Measurements from ENCODE around the gene RASGRP4. TPM values are rescaled to one million over a fixed set of nuclear protein-coding genes. Genes with fewer than 3 reads are reported as not detected.

RASGRP4 gene
- total RNA-seq, 4 donors from 2014 or later: 3.1 to 11.7 (median 5.3) TPM

GRCh38 chr19:38469151-38469550 is 43.1 kb upstream of the RASGRP4 start:
- TF ChIP-seq POLR2A (IDR thresholded peaks at IDR 0.05) (no peak), CTCF (IDR thresholded peaks at IDR 0.05) (no peak), EP300 (IDR thresholded peaks at IDR 0.05) (no peak)

GRCh38 chr19:38467541-38468525 is 41.8 kb upstream of the RASGRP4 start:
- H3K36me3 ChIP-seq: no peaks in the 10 kb centered on the region
- H3K27me3 ChIP-seq: peaks cover 0 to 4% of the 10 kb centered on the region in 2 donors
- TF ChIP-seq EP300 (IDR thresholded peaks at IDR 0.05) (no peak), CTCF (IDR thresholded peaks at IDR 0.05) (no peak), POLR2A (IDR thresholded peaks at IDR 0.05) (no peak)
- H3K27ac ChIP-seq: no peak overlapping the region
- WGBS, 2 donors: 93 to 96% methylated on average over 17 of the region's 17 CpGs
- peaks cover 0 to 4% (median 0%) of the 10 kb centered on the region in 4 donors for H3K9me3 ChIP-seq
- no peak overlapping the region for H3K4me3 ChIP-seq
- DNase-seq (ENCODE audit: low spot score in 2 of 2): no peak
- no peaks in the 10 kb centered on the region for H3K4me1 ChIP-seq

More at GRCh38 chr19:38469151-38469550, 43.1 kb upstream of the RASGRP4 start:
- H3K27me3 ChIP-seq: peaks cover 0 to 4% of the 10 kb centered on the region in 2 donors
- H3K4me1 ChIP-seq: no peaks in the 10 kb centered on the region
- H3K4me3 ChIP-seq: no peak overlapping the region
- H3K27ac ChIP-seq: no peak overlapping the region
- no peak for DNase-seq (ENCODE audit: low spot score in 2 of 2)
- 70% methylated on average over 5 of the region's 5 CpGs for WGBS, 2 donors
- no peaks in the 10 kb centered on the region for H3K9me3 ChIP-seq
- H3K36me3 ChIP-seq: no peaks in the 10 kb centered on the region

DNA sequence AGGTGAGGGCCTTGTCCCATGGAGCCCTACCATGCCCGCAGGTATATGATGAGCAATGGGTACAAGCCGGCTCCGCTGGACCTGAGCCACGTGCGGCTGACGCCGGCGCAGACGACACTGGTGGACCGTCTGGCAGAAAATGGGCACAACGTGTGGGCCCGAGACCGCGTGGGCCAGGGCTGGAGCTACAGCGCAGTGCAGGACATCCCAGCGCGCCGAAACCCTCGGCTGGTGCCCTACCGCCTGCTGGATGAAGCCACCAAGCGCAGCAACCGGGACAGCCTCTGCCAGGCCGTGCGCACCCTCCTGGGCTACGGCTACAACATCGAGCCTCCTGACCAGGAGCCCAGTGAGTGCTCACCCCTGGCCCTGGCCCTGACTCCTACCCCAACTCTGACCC is 40.0 kb upstream of the RASGRP4 start:
- Histone ChIP-seq H3K27ac (no peak overlapping the region), H3K27me3 (peaks cover 0 to 4% of the 10 kb centered on the region in 2 donors), H3K36me3 (no peaks in the 10 kb centered on the region), H3K4me3 (no peak overlapping the region), H3K4me1 (no peaks in the 10 kb centered on the region), H3K9me3 (peaks cover 0 to 4% (median 0%) of the 10 kb centered on the region in 4 donors)
- no peak for DNase-seq (ENCODE audit: low spot score in 2 of 2)
- TF ChIP-seq POLR2A (IDR thresholded peaks at IDR 0.05): no peak
- TF ChIP-seq EP300 (IDR thresholded peaks at IDR 0.05): no peak
- TF ChIP-seq CTCF (IDR thresholded peaks at IDR 0.05): no peak
- 93 to 97% methylated on average over 26 of the region's 26 CpGs for WGBS, 2 donors

DNA sequence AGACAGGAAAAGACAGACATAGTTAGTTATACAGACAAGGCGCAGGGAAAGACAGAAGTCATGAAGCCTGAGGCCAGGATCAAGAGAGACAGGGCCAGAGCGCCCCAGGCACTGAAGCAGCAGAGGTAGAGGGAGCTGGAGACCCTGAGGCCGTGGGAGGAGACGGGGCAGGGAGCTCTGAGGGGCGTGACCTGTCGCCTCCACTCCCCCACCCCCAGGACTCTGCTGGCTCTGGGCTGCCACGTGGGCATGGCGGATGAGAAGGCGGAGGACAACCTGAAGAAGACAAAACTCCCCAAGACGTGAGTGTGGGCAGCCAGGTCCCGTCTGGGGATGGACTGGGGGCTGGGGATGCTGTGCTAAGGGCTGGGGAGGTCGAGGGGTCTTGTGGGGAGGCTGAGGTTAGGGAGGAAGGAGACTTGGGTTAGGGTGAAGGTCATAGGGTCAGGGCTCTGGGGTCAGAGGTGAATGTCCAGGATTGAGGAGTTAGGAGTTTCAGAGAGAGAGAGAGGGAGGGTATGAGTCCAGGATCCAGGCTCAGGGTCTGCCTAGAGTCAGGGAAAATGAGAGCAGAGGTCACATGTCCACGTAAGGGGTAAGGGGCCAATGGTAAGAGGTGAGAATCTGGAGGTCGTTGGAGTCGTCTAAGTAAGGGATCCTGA is 38.5 kb upstream of the RASGRP4 start:
- 56 to 62% methylated on average over 15 of the region's 15 CpGs for WGBS, 2 donors
- Histone ChIP-seq H3K36me3 (no peaks in the 10 kb centered on the region), H3K9me3 (peaks cover 0 to 4% (median 0%) of the 10 kb centered on the region in 4 donors), H3K27me3 (peaks cover 0 to 4% of the 10 kb centered on the region in 2 donors), H3K27ac (no peak overlapping the region), H3K4me3 (no peak overlapping the region), H3K4me1 (no peaks in the 10 kb centered on the region)
- TF ChIP-seq CTCF (IDR thresholded peaks at IDR 0.05) (no peak), POLR2A (IDR thresholded peaks at IDR 0.05) (no peak), EP300 (IDR thresholded peaks at IDR 0.05) (no peak)
- DNase-seq (ENCODE audit: low spot score in 2 of 2): no peak

- no peak overlapping the region for H3K4me3 ChIP-seq
- no peaks in the 10 kb centered on the region for H3K27me3 ChIP-seq
- 89 to 92% methylated on average over 18 of the region's 18 CpGs for WGBS, 2 donors
- H3K4me1 ChIP-seq: no peaks in the 10 kb centered on the region
- TF ChIP-seq EP300 (IDR thresholded peaks at IDR 0.05): no peak
- no peak for TF ChIP-seq CTCF (IDR thresholded peaks at IDR 0.05)
- TF ChIP-seq POLR2A (IDR thresholded peaks at IDR 0.05): no peak
- peaks cover 0 to 4% (median 0%) of the 10 kb centered on the region in 4 donors for H3K9me3 ChIP-seq
- no peaks in the 10 kb centered on the region for H3K36me3 ChIP-seq
- no peak overlapping the region for H3K27ac ChIP-seq
- no peak for DNase-seq (ENCODE audit: low spot score in 2 of 2)
These were observed 37.3 kb upstream of the RASGRP4 start for GRCh38 chr19:38463365-38463764.

Measured in tibial nerve (tissue), 4 donors.